IPS-NIHi7 (cell line): ENCODE measurements around the gene SPR.

Source experiments
- DNase-seq: peaks from one replicate; pipeline ENCODE4 v3.0.0; 2012; ENCODE audit warnings: mixed read lengths; ENCODE audit errors: extremely low spot score

Gene SPR

GRCh38 chr2:72915320-72915906 lies 28.2 kb downstream of the SPR start:
- no peak for DNase-seq

GRCh38 chr2:72915907-72916742 lies 28.9 kb downstream of the SPR start:
- DNase-seq, result peak; percentile 73

- DNase-seq, result no peak
Measured at GRCh38 chr2:72916743-72917137, 29.5 kb downstream of the SPR start.

- DNase-seq, result peak; percentile 89
Measured at GRCh38 chr2:72917138-72917876, 30.1 kb downstream of the SPR start, which contains the start of gene EMX1. Gene EMX1, plus strand, starts transcription at chr2:72917519. Its CDS starts 334 bp downstream, at chr2:72917853.

- DNase-seq, result no peak
Measured at GRCh38 chr2:72917877-72918553, 30.8 kb downstream of the SPR start.

GRCh38 chr2:72919414-72920317 lies 32.5 kb downstream of the SPR start:
- DNase-seq, result no peak

GRCh38 chr2:72920318-72921087 lies 33.3 kb downstream of the SPR start:
- peak; percentile 59 for DNase-seq

GRCh38 chr2:72921088-72921851 lies 34.1 kb downstream of the SPR start:
- DNase-seq, result no peak

- DNase-seq, result no peak
Measured at GRCh38 chr2:72921853-72922252, 34.6 kb downstream of the SPR start.

- no peak for DNase-seq
Measured at GRCh38 chr2:72923833-72924352, 36.7 kb downstream of the SPR start.

GRCh38 chr2:72924353-72925240 lies 37.4 kb downstream of the SPR start:
- DNase-seq, result no peak

- peak; percentile 57 for DNase-seq
Measured at GRCh38 chr2:72925328-72925943, 38.2 kb downstream of the SPR start.

GRCh38 chr2:72926368-72926767 lies 39.2 kb downstream of the SPR start:
- no peak for DNase-seq

- no peak for DNase-seq
Measured at GRCh38 chr2:72926811-72927465, 39.7 kb downstream of the SPR start.

- DNase-seq, result no peak
Measured at GRCh38 chr2:72927619-72928550, 40.7 kb downstream of the SPR start.

GRCh38 chr2:72929010-72929409 lies 41.8 kb downstream of the SPR start:
- no peak for DNase-seq
